Measurements from ENCODE around the gene GTF2E1. TPM values are rescaled to one million over a fixed set of nuclear protein-coding genes. Genes with fewer than 3 reads are reported as not detected.

The GTF2E1 gene
- total RNA-seq, 1 experiment from 2014 or later, result 26.0 TPM

GRCh38 chr3:120798346-120798745, 55.8 kb downstream of the GTF2E1 start:
- no peak for DNase-seq (ENCODE audit: low spot score)

DNA sequence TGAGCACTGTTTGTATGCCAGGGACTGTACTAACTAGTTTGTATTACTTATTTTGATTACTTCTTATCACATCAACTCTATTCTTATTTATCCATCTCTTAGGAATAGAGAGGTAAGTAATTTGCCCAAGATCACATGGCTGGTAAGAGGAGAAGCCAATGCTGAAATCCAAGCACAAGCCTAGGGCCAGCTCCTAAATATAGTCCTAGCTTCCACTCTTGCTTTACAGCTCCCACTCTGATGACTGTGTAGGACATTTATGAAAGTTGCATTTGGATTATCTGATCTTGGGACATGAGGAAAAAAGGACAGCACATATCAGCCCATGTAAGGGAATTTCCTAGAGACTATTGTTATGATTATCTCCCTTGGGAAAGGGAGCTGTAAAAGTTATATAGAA, 58.1 kb downstream of the GTF2E1 start:
- no peak for DNase-seq (ENCODE audit: low spot score)

DNA sequence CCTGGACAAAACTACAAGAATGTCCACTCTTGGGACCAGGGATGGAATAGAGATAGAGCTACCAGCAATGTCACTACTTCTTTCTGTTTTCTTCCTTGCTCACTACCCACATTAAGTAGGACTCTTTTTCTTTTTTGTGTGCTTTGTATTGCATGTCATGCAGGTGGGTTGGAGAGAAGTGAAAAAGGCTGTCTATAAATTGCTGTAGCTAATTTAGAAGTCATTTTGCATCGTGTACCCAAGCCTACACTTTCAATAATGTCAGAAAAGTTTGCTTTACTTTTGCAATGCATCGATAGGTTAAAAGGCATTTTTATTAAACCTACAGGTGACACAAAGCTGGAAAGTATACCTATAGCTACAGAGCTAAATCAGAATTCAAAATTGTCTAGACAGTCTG, 58.9 kb downstream of the GTF2E1 start:
- DNase-seq (ENCODE audit: low spot score), result no peak

- no peak for DNase-seq (ENCODE audit: low spot score)
Observed at GRCh38 chr3:120802916-120803315, 60.4 kb downstream of the GTF2E1 start.

GRCh38 chr3:120816728-120817127, 74.2 kb downstream of the GTF2E1 start:
- no peak for DNase-seq (ENCODE audit: low spot score)

- DNase-seq (ENCODE audit: low spot score), result no peak
Observed at GRCh38 chr3:120820748-120821147, 78.2 kb downstream of the GTF2E1 start.

GRCh38 chr3:120821426-120821825, 78.9 kb downstream of the GTF2E1 start:
- DNase-seq (ENCODE audit: low spot score), result no peak

DNA sequence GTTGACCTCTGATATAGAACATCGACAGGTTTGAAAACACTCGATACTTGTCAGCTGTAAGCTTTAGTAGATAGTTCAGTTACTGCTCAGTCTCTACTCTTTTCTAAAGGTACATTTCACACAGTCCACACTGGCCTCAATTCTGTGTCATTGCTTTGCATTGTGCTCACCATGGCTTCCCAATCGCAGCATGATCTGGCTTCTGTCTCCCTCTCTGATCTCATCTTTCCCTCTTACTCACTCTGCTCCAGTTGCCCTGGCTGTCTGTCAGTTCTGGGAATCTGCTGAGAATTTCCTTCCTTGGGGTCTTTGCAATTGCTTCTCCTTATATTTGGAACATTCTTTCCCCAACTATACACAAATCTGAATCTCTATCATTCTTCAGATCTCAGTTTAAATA, 80.6 kb downstream of the GTF2E1 start:
- DNase-seq (ENCODE audit: low spot score), result no peak

DNA sequence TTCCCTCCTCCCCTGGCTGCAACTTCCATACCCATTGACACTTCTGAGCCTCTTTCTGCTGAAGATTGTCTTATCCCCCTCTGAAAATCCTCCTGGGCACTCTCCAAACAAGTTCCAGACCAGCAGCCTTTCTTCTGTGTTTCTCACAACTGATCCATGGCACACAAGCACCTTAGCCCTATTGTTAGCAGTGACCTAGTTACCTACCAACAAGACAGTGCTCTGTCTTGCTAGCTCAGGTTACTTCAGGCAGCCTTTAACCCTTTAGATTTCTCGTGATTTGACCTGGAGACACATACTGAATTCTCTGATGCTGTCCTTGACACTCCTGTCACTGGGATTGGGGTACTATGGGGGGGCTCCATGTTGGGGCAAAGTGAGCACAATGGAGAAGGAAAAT, 82.1 kb downstream of the GTF2E1 start:
- no peak for DNase-seq (ENCODE audit: low spot score)

DNA sequence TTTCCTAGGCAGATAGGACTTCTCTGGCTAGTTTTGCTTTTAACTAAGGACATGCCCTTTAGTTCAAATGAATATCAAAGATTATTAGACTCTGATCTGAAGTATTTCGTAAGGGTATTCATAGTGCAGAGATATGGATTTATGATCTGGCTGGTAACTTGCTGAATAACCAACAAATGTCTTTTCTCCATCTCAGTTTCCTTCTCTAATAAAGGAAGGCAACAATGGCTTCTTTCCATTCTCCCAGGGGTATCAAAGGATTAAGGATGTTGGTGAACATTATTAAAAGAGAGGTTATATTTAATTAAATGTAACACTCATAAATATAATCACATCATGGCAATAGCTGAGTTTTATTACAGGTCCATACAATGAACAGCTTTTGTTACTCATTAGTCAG, 86.3 kb downstream of the GTF2E1 start:
- no peak for DNase-seq (ENCODE audit: low spot score)

DNA sequence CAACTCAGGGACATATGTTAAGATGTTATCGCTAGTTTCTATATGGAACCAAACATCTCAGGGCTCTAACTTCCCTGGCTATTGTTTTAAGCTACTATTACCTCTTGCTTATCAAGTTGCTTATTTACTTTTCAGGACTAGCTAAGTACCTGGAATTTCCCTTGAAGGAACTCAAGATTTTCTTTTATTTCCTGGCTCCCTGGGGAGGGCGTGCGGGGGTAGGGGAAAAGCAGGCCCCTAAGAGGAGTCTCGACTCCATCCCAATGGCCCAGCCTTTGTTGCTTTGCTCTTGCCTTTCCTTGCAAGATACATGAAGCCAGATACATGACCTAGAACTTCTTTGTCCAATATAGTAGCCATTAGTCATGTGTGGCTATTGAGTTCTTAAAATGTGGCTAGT, 88.5 kb downstream of the GTF2E1 start:
- no peak for DNase-seq (ENCODE audit: low spot score)

Other genes with a start within 250 kb of the GTF2E1 start
- gene NDUFB4, start 146.4 kb upstream of the GTF2E1 start, total RNA-seq (2014; rRNA removed; shearing (Covaris generic)), result 417 and 463 TPM in 2 replicates
- gene HGD, start 60.5 kb upstream of the GTF2E1 start, total RNA-seq (2014; rRNA removed; shearing (Covaris generic)), result 0.12 TPM in 1 of 2 replicates, not detected in the other
- gene RABL3, start 228 bp upstream of the GTF2E1 start, total RNA-seq (2014; rRNA removed; shearing (Covaris generic)), result 30.6 and 31.6 TPM in 2 replicates
- 1.6 and 9.8 TPM in 2 replicates for gene STXBP5L, start 165.5 kb downstream of the GTF2E1 start, total RNA-seq (2014; rRNA removed; shearing (Covaris generic))

All from H4 (cell line).